DMS53 (cell line): ENCODE results near the gene DEPDC1B.
"Not testable (repeated sequence)": the region's sequence is repeated elsewhere in the genome, so short reads cannot be mapped to it uniquely, and the experiment has no call there.

Experiments used
- DNase-seq: peaks from one replicate; lab custom pipeline; 2025; lab: John Stamatoyannopoulos, UW

The DEPDC1B gene

DNA sequence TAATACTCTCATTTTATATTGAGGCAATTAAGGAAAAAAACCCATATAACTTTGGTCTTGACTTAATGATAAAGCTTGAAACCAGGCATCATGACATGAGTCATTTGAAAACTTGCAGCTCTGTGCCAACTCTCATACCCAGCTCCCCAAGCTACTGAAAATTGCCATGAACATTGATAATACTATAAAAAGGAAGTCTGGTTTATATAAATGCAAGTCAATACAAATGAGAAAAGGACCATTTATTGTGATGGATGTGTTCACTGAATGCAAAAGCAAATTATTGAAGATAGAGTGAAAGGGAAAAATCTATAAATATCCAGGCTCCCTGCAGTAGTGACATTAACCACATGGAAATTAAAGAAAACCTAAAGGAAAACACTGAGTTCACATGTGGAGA is 116.3 kb downstream of the DEPDC1B start:
- no peak for DNase-seq

DNA sequence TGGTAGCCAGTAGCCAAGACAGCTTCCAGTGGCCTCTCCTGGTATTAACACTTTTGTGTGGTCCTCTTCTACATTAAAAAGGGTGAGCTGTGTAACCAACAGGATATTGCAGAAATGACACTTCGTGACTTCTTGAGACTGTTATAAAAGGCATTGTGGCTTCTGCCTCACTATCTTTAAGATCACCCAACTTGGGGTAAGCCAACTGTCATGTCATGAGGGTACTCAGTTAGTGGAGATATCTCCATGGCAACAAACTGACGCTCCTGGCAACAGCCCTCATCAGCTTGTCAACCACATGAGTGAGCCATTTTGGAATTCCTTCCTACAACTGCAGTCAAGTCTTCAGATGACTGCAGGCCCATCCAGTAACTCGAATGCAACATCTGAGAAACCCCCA is 121.7 kb downstream of the DEPDC1B start:
- DNase-seq: no peak

DNA sequence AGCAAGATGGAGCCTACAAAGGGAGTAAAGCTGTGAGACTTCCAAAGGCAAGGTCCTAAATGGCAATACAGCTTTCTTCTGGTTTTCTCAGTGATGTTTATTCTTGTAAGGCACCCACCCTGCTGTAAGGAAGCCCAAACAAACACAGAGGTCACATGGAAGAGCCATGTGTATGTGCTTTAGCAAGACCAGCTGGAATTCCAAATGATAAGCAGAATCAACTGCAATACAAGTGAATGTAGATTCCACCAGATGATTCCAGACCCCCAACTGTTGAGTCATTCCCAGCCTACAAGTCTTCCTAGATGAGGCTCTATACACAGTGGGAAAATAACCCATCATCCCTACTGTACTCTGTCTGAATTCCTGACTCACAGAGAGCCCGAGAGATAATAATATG is 122.8 kb downstream of the DEPDC1B start:
- DNase-seq: no peak

DNA sequence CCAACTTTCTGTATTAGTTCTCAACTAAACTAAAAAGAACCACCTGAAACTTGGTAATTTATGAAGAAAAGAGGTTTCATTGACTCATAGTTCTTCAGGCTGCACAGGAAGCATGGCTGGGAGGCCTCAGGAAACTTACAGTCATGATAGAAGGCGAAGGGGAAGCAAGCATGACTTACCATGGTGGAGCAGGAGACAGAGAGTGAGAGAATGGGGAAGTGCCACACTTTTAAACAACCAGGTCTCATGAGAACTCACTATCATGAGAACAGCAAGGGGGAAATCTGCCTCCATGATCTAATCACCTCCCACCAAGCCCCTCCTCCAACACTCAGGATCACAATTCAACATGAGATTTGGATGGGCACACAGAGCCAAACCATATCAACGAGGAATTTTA is 123.5 kb downstream of the DEPDC1B start:
- DNase-seq: no peak

DNA sequence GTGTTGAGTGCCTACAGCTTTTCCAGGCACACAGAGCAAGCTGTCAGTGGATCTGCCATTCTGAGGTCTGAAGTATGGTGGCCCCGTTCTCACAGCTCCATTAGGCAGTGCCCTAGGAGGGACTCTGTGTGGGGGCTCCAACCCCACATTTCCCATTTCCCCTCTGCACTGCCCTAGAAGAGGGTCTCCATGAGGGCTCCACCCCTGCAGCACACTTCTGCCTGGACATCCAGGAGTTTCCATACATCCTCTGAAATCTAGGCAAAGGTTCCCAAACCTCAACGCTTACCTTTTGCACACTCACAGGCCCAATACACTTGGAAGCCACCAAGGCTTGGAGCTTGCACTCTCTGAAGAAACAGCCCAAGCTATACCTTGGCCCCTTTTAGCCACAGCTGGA is 131.3 kb downstream of the DEPDC1B start:
- peak; percentile 17 for DNase-seq

DNA sequence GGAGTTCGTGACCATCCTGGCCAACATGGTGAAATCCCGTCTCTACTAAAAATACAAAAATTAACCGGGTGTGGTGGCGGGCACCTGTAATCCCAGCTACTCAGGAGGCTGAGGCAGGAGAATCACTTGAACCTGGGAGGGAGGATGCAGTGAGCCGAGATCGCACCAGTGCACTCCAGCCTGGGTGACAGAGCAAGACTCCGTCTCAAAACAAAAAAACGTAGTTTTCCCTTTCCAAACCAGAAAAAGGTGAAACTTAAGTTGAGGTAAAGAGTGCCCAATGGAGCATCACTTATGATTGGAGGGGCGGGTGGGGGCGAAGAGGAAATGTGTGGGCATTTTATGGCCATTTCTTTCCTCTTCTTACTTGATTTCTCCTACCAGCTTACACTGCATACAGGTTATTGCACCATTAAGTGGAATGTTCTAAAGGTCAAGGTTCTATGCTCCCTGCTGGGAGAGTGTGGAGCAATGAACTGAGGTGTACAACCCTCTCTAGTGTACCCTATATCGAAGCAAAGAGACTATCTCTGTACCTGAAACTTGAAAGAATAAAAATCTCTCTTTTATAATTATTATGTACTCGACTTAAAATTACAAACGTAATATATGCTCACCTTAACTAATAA is 136.2 kb downstream of the DEPDC1B start:
- no peak for DNase-seq

DNA sequence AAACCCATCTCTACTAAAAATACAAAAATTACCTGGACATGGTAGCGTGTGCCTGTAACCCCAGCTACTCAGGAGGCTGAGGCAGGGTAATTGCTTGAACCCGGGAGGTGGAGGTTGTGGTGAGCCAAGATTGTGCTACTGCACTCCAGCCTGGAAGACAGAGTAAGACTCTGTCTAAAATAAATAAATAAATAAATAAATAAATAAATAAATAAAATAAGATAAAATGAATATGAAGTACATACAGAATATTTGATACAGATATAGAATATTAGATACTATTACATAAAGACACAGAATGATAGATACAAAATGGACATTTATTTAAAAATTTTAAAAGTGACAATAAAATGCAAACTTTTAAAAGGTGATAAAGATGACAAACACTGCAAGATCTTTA is 146.7 kb downstream of the DEPDC1B start:
- not testable (repeated sequence) for DNase-seq

DNA sequence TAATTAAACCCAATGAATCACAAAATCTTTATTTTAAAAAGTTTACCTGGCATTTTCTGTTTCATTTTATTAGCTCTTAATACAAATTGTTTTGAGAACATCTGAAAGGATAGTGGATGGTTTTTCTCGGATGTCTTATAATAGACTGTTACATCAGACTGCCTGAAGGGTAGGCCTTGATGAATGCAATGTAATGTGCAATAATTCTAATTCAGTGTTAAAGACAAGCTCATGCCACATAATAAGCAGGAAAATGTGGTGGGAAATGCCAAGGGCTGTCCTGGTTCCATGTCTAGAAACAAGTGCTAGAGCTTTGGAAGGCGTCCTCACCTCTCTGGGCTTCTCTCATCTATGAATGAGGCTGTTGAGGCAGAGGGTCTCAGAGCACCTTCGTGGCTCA is 148.1 kb downstream of the DEPDC1B start:
- DNase-seq: no peak

DNA sequence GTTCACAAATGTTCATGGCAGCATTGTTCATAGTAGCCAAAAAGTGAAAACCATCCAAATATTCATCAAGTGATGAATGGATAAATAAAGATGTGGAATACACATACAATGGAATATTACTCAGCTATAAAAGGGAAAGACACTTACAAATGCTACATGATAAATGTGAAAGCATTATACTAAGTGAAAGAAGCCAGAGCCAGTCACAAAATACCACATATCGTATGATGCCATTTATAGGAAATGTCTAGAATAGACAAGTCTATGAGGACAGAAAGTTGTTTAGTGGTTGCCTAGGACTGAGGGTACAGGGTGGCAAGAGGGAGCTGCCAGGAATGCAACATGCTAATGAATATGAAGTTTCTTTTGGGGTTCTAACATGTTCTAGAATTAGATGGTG is 148.7 kb downstream of the DEPDC1B start:
- no peak for DNase-seq

DNA sequence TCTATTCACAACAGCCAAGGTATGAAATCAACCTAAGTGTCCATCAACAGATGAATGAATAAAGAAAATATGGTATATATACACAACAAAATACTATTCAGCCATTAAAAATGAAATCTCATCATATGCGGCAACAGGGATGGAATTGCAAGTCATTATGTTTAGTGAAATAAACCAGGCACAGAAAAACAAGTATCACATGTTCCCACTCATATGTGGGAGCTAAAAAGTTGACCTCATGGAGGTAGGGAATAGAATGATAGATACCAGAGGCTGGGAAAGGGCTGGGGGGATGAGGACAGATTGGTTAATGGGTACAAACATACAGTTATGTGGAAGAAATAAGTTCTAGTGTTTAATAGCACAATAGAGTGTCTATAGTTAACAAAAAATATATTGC is 149.7 kb downstream of the DEPDC1B start:
- no peak for DNase-seq

DNA sequence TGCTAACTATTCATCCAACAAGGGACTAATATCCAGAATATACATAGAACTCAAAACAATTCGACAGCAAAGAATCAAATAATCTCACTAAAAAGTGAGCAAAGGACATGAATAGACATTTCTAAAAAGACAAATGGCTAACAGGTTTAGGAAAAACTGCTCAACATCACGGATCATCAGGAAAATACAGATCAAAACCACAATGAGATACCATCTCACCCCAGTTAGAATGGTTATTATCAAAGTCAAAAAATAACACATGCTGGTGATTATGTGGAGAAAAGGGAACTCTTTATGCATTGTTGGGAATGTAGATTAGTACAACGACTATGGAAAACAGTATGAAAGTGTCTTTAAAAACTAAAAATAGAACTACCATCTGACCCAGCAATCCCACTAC is 150.1 kb downstream of the DEPDC1B start:
- no peak for DNase-seq
